Hematopoietic multipotent progenitor cell treated with erythropoietin and hydrocortisone succinate and interleukin-3 and kit ligand, for 15 days (in vitro differentiated cells): ENCODE measurements around the gene CDR2L.

Experiments used
- DNase-seq: peaks from one replicate; pipeline ENCODE4 v3.0.0-alpha.2; 2015; ENCODE audit warnings: low spot score

The CDR2L gene

DNA sequence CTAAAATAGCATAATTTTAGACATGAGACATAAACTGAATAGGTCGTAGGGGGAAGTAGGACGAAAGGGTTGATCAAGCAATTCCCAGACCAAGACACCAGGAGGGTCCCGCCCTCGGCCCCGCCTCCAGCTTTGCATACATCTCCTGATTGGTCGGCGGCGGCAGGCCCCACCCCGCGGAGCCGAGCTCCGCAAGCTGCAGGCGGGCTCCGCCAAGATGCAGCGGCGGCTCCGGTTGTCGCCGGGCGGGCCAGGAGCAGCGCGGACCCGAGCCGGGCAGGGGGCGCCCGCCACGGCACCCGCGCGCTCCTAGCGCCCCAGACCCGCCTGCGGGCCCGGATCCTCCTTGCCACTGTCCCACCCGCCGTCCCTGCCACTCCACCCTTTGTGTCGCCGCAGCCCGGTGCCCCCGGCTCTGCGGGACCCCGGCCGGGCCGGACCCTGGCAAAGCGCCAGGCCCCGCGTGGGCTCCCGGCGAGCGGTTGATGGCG, at the start of gene CDR2L:
TSS of gene CDR2L (plus strand) at position 215 of the 491 bp plus-strand sequence. CDS start 412 bp downstream, outside the sequence.
- DNase-seq, result peak; percentile 89

GRCh38 chr17:74938194-74938950, 49.1 kb upstream of the CDR2L start:
- no peak for DNase-seq

DNA sequence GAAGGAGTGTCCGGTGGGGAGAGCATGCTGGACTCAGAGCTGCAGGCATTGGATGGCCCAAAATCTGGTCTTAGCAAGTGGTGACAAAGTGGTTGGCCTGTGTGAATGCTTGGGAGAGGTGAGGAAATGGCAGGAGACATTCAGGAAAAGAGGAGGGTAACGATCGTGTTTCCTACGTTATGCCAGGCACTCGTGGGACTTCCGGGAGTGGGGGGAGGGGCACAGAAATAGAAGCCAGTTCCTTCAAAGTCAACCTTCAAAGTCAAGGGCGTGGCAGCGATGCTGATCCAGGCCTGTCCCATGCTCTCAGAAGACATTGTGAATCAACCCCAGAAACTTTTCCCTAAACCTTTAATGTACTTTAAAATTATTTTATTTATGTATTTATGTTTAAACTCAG, 47.9 kb upstream of the CDR2L start:
- no peak for DNase-seq

DNA sequence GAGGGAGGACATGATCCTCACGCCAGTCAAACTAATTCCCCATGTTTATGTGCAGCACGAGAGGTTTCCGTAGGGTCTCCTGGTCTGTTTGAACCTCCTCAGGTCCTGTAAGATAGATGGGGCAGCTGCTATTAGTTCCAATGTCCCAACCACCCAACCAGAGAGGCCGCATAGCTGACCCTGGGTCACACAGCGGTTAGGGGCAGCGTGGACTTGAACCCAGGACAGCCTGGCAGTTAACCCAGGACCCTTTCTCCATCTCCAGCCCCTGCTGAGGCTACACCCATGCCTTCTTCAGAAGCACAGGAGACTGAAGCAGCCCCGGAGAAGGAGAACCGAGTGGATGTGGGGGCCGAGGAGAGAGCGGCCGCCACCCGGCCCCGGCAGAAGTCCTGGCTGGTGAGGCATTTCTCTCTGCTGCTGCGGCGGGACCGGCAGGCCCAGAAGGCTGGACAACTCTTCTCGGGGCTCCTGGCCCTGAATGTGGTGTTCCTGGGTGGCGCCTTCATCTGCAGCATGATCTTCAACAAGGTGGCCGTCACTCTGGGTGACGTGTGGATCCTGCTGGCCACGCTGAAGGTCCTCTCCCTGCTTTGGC, 46.2 kb upstream of the CDR2L start:
- no peak for DNase-seq

DNA sequence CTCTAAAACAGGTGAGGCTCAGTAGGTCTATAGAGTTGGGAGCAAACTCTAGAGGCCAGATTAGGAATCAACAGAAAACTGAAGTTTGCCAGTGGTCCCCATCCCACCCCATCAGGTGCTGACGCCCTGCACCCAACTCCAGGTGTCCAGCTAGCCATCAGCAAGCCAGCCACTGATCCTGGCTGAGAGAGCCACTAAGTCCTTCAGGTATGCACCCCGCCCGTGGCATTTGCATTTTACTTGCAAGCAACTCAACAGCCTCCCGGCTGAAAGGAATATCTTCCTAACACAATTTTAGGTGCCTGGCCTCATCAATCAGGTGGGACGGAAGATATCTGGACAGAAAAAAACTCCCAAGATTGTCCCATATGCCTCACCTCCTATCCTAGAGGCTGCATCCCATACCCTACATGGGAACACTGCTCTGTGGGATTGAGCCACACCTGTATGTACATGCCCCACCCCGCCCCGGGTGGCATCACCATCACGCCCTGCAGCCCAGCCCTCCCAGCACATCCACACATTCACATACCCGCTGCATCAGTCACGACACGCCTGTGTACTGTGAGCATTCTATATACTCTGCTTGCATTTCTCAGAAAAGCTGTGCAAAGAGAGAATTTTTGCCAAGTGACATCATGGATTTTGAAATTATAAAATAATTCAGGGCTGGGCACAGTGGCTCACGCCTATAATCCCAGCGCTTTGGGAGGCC, 43.5 kb upstream of the CDR2L start:
- no peak for DNase-seq

DNA sequence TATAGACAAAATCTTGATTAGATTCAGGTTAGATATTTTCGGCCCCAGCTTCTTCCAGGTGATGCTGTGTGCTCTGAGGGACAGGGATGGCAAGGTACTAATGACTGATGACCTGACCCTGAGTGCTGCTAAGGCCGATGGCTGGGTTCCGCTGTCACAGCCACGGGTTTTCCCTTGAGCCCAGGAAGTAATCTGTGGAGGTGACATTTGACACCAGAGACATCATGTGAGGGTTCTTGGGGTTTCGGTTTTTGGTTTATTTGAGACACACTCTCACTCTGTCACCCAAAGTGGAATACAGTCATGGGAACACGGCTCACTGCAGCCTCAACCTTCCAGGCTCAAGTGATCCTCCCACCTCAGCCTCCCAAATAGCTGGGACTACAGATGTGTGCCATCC, 41.9 kb upstream of the CDR2L start:
- DNase-seq, result no peak

DNA sequence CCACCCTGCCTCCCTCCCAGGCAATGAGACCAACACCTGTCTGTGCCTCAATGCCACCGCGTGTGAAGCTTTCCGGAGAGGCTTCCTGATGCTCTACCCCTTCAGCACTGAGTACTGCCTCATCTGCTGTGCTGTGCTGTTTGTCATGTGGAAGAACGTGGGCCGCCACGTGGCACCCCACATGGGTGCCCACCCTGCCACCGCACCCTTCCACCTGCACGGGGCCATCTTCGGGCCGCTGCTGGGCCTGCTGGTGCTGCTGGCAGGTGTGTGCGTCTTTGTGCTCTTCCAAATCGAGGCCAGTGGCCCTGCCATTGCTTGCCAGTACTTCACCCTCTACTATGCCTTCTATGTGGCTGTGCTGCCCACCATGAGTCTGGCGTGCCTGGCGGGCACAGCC, 40.8 kb upstream of the CDR2L start:
- DNase-seq, result no peak

GRCh38 chr17:74947041-74947754, 40.2 kb upstream of the CDR2L start:
- no peak for DNase-seq

DNA sequence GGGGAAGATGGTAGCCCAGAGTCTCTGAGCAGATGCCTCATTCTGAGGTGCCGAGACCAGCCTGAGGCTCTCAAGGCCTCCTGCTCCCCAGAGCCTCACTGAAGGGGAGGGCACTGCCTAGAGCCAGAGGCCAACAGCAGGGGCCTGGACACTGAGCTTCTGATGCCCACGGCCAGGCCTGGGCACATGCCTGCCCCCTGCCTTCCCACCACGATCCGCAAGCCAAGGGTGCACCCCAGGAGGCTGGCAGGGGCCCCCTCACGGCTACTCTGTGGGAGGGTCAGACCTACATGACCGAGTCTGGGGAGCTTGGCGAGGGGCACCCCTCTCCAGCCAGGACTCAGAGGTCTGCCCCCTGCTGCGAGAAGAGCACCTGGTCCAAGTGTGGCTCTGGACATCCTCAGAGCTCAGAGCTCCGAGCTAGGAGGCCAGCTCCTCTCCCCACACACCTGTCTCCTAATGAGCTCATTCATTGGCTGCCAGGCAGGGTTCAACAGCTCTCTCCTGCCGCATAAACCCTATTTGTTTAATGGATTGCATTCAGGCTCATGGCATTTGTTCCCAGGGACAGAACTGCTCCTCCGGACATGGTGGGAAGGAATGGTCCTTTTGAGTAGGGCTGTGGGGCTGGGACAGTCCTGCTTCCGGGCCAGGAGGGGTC, 37.8 kb upstream of the CDR2L start:
- no peak for DNase-seq

DNA sequence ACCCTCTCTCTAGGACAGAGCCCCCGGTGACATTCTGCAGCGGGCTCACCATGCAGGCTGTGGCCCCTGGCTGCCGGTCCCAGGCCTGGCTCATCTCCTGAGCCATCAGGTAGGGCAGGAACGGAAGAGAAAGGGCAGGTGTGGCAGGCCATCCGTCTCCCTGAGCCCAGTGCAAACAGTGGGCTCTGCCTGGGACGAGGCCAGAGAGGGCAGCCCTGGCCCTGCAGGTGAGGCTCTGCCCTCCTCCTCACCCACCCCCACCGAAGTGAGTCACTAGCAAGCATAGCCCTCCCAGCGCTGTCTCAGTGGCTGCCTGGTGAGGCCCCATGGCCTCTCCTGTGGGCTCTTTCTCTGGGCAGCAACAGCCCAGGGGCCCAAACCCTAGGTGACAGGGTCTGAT, 37.2 kb upstream of the CDR2L start:
- no peak for DNase-seq

GRCh38 chr17:74951065-74951464, 36.4 kb upstream of the CDR2L start:
- DNase-seq, result no peak

GRCh38 chr17:74951680-74952421, 35.6 kb upstream of the CDR2L start:
- no peak for DNase-seq

DNA sequence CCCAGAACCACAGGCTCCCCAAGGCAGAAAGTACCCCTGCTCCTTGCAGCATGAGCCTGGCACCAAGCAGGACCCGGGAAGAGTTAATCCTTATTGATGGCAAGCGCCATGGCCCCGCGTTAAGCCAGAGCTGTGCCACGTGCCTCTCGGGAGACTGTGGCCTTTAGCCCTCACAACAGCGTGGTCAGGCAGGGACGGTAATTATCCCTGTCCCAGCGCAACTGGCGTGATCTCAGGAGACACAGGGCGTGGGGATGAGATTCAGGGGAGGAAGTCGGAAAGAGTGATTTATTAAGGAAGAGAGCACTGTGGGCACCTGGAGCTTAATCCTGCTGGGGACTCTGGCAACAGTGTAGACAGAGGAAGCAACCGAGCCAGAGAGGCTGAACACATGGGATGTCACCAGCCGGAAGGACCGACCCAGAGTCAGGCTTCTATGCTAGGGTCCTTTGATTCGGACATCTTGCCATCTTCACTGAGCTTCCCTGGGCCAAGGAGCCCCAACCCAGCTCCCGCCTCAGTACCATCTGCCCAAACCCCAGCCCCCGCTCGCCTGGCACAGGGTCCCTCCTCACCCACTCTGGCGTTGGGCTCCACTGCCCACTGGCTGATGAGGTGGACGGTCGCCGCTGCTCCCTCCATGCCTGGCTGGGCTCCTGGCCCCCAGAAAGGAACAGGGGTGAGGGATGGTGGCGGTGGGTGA, 34.9 kb upstream of the CDR2L start:
- no peak for DNase-seq

DNA sequence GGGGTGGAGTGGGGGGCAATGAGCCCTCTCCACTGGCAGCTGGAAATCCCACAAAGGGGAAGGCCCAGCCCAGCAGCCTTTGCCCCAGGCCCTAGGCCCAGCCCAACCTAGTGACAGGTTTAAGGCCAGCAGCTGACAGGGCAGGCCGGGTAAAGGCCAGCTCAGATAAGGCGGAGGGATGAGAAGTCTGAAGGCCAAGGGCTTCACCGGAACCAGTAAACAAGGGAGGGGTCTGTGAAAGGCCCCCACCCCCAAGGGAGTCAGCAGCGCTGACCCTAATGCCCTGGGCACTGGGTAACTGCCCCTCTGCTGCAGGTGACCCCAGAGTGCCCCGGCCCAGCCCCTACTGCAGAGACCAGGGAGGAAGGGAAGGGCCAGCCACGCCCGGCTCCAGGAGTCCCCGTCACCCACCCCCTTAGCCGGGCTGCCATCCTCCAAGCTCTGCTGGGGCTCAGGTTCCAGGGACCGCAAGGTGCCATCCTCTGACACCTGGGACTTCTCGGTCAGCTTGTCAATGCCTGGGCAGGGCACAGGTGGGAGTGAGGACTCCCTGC, 34.2 kb upstream of the CDR2L start:
- no peak for DNase-seq

DNA sequence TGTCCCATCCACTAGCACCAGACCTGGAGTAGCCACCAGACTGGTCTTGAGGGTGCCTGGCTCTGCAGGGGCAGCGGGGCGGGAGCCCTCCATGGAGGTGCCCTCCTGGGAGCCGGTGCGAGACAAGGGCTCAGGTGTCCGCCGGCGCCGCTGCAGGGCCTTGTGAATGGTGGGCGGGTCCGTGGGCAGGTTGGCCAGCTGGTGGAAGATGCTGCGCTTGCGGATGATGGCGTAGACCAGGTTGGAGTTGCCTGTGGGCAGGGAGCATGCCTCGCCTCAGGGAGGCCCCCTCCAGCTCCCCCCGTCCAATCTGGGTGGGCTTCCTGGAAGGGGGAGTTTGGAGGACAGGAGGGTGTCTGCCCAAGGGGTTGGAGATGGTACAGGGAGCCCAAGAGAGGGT, 33.3 kb upstream of the CDR2L start:
- DNase-seq, result no peak

GRCh38 chr17:74954665-74955421, 32.6 kb upstream of the CDR2L start:
- DNase-seq, result no peak

- DNase-seq, result no peak
Observed at GRCh38 chr17:74956093-74956492, 31.3 kb upstream of the CDR2L start.

GRCh38 chr17:74957935-74958740, 29.3 kb upstream of the CDR2L start:
- peak; percentile 69 for DNase-seq
